Activated naive CD8-positive, alpha-beta T cell treated with anti-CD3 and anti-CD28 coated beads, Interleukin-2, amount 10 ng/mL, durations not matched to agents 7 days and 5 days (primary cell): Measurements from ENCODE around the gene KLHL22. TPM values are rescaled to one million over a fixed set of nuclear protein-coding genes. Genes with fewer than 3 reads are reported as not detected.
A peak's percentile ranks its signal among the peaks of the same experiment; 100 is the strongest.
"Not testable (repeated sequence)": the region's sequence is repeated elsewhere in the genome, so short reads cannot be mapped to it uniquely, and the experiment has no call there.

Source experiments
- ATAC-seq: fragments of 150-1000 bp; cut with Tn5 transposase; one replicate; pipeline ENCODE4 v1.10.0; 2021; ENCODE audit warnings: low read depth, moderate library complexity
- POLR2A ChIA-PET: fragments of 350-600 bp; sonication (Branson Sonifier 250); formaldehyde crosslinking; loops from one replicate; lab custom pipeline; 2021; ENCODE audit warnings: antibody characterized with exemption; lab: Charles Lee
- DNase-seq: peaks from one replicate; pipeline ENCODE4 v3.0.0; 2021
- H3K27ac Mint-ChIP-seq: one replicate; pipeline ENCODE4 v1.8.0; 2022; ENCODE audit warnings: mild to moderate bottlenecking, mixed read lengths
- H3K27me3 Mint-ChIP-seq: one replicate; pipeline ENCODE4 v1.8.0; 2022; ENCODE audit warnings: mild to moderate bottlenecking, moderate library complexity, mixed read lengths
- H3K36me3 Mint-ChIP-seq: one replicate; pipeline ENCODE4 v1.8.0; 2021; ENCODE audit warnings: mild to moderate bottlenecking, mixed read lengths
- H3K4me1 Mint-ChIP-seq: one replicate; pipeline ENCODE4 v1.8.0; 2021; ENCODE audit warnings: mixed read lengths
- H3K4me3 Mint-ChIP-seq: one replicate; pipeline ENCODE4 v1.8.0; 2022; ENCODE audit warnings: mild to moderate bottlenecking, moderate library complexity, mixed read lengths
- H3K9me3 Mint-ChIP-seq: one replicate; pipeline ENCODE4 v1.8.0; 2021; ENCODE audit warnings: mixed read lengths
- total RNA-seq, 2 experiments: library from RNA; stranded (reverse); gene quantifications; one replicate each; pipeline ENCODE4 v1.2.3, GENCODE V29; 2021

KLHL22 gene
- 10 to 100 TPM; 31.7 to 37.3 TPM for total RNA-seq

- H3K27me3 Mint-ChIP-seq, result no peaks in the 10 kb centered on the region
- peak within 1 kb of the TSS; percentile 98 for H3K4me3 Mint-ChIP-seq
- ATAC-seq, result no peak
- H3K27ac Mint-ChIP-seq, result peak within 1 kb of the TSS; percentile 90
- DNase-seq, result no peak
- peaks cover 5% of the 10 kb centered on the region for H3K36me3 Mint-ChIP-seq
- POLR2A ChIA-PET, result interaction anchor here (0.5 to 2.2 kb wide), 8 partner anchors 12 to 233 kb away, joined by 3 to 11 read pairs (median 4); partner anchors contain the start of gene MED15
- peaks cover 21% of the 10 kb centered on the region for H3K4me1 Mint-ChIP-seq
- no peaks in the 10 kb centered on the region for H3K9me3 Mint-ChIP-seq
Observed at GRCh38 chr22:20494978-20495860, at the start of gene KLHL22. KLHL22 (minus strand) TSS chr22:20495795; CDS start chr22:20489211, 6,584 bp downstream.

GRCh38 chr22:20545318-20545634 lies 49.7 kb upstream of the KLHL22 start:
- not testable (repeated sequence) for H3K27ac Mint-ChIP-seq, ATAC-seq, H3K9me3 Mint-ChIP-seq, DNase-seq, H3K4me3 Mint-ChIP-seq, H3K27me3 Mint-ChIP-seq
- POLR2A ChIA-PET, result interaction anchor here (1.1 kb wide), 1 partner anchor 13 kb away, joined by 7 read pairs; no protein-coding TSS in a partner anchor
- Mint-ChIP-seq H3K36me3 (peaks cover 41% of the 10 kb centered on the region), H3K4me1 (peaks cover 43% of the 10 kb centered on the region)

GRCh38 chr22:20542736-20543135 lies 47.1 kb upstream of the KLHL22 start:
- Mint-ChIP-seq H3K4me3 (no peak overlapping the region), H3K27ac (peak overlapping the region; percentile 70), H3K36me3 (peaks cover 59% of the 10 kb centered on the region), H3K4me1 (peaks cover 24% of the 10 kb centered on the region), H3K27me3 (no peaks in the 10 kb centered on the region), H3K9me3 (peaks cover under 1% of the 10 kb centered on the region)
- POLR2A ChIA-PET, result no interaction called here
- DNase-seq (no peak), ATAC-seq (no peak)

GRCh38 chr22:20542055-20542454 lies 46.5 kb upstream of the KLHL22 start:
- no peak for DNase-seq
- H3K27ac Mint-ChIP-seq, result no peak overlapping the region
- H3K36me3 Mint-ChIP-seq, result peaks cover 63% of the 10 kb centered on the region
- H3K9me3 Mint-ChIP-seq, result peaks cover 2% of the 10 kb centered on the region
- no peaks in the 10 kb centered on the region for H3K27me3 Mint-ChIP-seq
- POLR2A ChIA-PET, result no interaction called here
- H3K4me1 Mint-ChIP-seq, result peaks cover 24% of the 10 kb centered on the region
- H3K4me3 Mint-ChIP-seq, result no peak overlapping the region
- no peak for ATAC-seq

- Mint-ChIP-seq H3K4me1 (peaks cover 13% of the 10 kb centered on the region), H3K36me3 (peaks cover 60% of the 10 kb centered on the region)
- H3K9me3 Mint-ChIP-seq, H3K4me3 Mint-ChIP-seq, H3K27me3 Mint-ChIP-seq, POLR2A ChIA-PET, DNase-seq, H3K27ac Mint-ChIP-seq, ATAC-seq: not testable (repeated sequence)
Observed at GRCh38 chr22:20538875-20539274, 43.3 kb upstream of the KLHL22 start.

GRCh38 chr22:20537983-20538382 lies 42.4 kb upstream of the KLHL22 start:
- Mint-ChIP-seq H3K9me3 (peaks cover 2% of the 10 kb centered on the region), H3K27ac (no peak overlapping the region), H3K27me3 (no peaks in the 10 kb centered on the region), H3K4me3 (no peak overlapping the region), H3K36me3 (peaks cover 55% of the 10 kb centered on the region), H3K4me1 (peaks cover 17% of the 10 kb centered on the region)
- ATAC-seq, result no peak
- no peak for DNase-seq
- POLR2A ChIA-PET, result interaction anchor here (1.4 kb wide), 1 partner anchor 14 kb away, joined by 4 read pairs; no protein-coding TSS in a partner anchor

- Mint-ChIP-seq H3K27ac (peak overlapping the region; percentile 68), H3K9me3 (peaks cover 2% of the 10 kb centered on the region), H3K4me1 (peaks cover 19% of the 10 kb centered on the region), H3K36me3 (peaks cover 52% of the 10 kb centered on the region), H3K27me3 (no peaks in the 10 kb centered on the region), H3K4me3 (no peak overlapping the region)
- POLR2A ChIA-PET, result interaction anchor here (1.4 kb wide), 1 partner anchor 13 kb away, joined by 4 read pairs; no protein-coding TSS in a partner anchor
- ATAC-seq (no peak), DNase-seq (no peak)
Observed at GRCh38 chr22:20537325-20537756, 41.7 kb upstream of the KLHL22 start.

- Mint-ChIP-seq H3K36me3 (peaks cover 52% of the 10 kb centered on the region), H3K4me1 (peaks cover 23% of the 10 kb centered on the region), H3K27ac (peak overlapping the region; percentile 48), H3K27me3 (no peaks in the 10 kb centered on the region), H3K4me3 (no peak overlapping the region), H3K9me3 (peaks cover 2% of the 10 kb centered on the region)
- POLR2A ChIA-PET, result interaction anchor here (1.4 kb wide), 1 partner anchor 13 kb away, joined by 4 read pairs; no protein-coding TSS in a partner anchor
- no peak for ATAC-seq
- DNase-seq, result no peak
Observed at GRCh38 chr22:20536590-20537324, 41.2 kb upstream of the KLHL22 start.

- Mint-ChIP-seq H3K36me3 (peaks cover 34% of the 10 kb centered on the region), H3K9me3 (peaks cover 2% of the 10 kb centered on the region)
- peak; percentile 35 for ATAC-seq
Observed at GRCh38 chr22:20533879-20534265, 38.3 kb upstream of the KLHL22 start.

GRCh38 chr22:20533095-20533878 lies 37.7 kb upstream of the KLHL22 start:
- H3K9me3 Mint-ChIP-seq, result peaks cover 2% of the 10 kb centered on the region
- ATAC-seq, result peak; percentile 22
- H3K27me3 Mint-ChIP-seq, result no peaks in the 10 kb centered on the region
- H3K36me3 Mint-ChIP-seq, result peaks cover 29% of the 10 kb centered on the region
- POLR2A ChIA-PET, result interaction anchor here (1.1 to 1.3 kb wide), 3 partner anchors 16 to 39 kb away, joined by 3 to 5 read pairs (median 3); partner anchors contain the start of gene MED15
- H3K4me1 Mint-ChIP-seq, result peaks cover 35% of the 10 kb centered on the region
- DNase-seq, result no peak
- H3K4me3 Mint-ChIP-seq, result peak overlapping the region; percentile 10
- peak overlapping the region; percentile 73 for H3K27ac Mint-ChIP-seq

More at GRCh38 chr22:20533879-20534265, 38.3 kb upstream of the KLHL22 start:
- POLR2A ChIA-PET, result interaction anchor here (1.1 kb wide), 1 partner anchor 16 kb away, joined by 3 read pairs; no protein-coding TSS in a partner anchor
- Mint-ChIP-seq H3K27me3 (no peaks in the 10 kb centered on the region), H3K4me3 (no peak overlapping the region), H3K4me1 (peaks cover 35% of the 10 kb centered on the region), H3K27ac (peak overlapping the region; percentile 37)
- no peak for DNase-seq

- Mint-ChIP-seq H3K4me3 (peak overlapping the region; percentile 10), H3K27me3 (no peaks in the 10 kb centered on the region), H3K36me3 (peaks cover 26% of the 10 kb centered on the region), H3K27ac (peak overlapping the region; percentile 73), H3K4me1 (peaks cover 39% of the 10 kb centered on the region), H3K9me3 (no peaks in the 10 kb centered on the region)
- ATAC-seq (no peak), DNase-seq (no peak)
- POLR2A ChIA-PET, result interaction anchor here (0.8 to 1.3 kb wide), 4 partner anchors 12 to 38 kb away, joined by 3 to 7 read pairs (median 4); partner anchors contain the start of gene MED15
Observed at GRCh38 chr22:20532256-20532993, 36.8 kb upstream of the KLHL22 start.
